GM23338 (cell line): ENCODE measurements around the gene TRMT2A. TPM values are rescaled to one million over a fixed set of nuclear protein-coding genes. Genes with fewer than 3 reads are reported as not detected.

Experiments
- ATAC-seq: fragments of 200-7000 bp; cut with Tn5 transposase; 3 replicates; pipeline ENCODE4 v1.9.1; 2020
- DNase-seq: peaks from one replicate; pipeline ENCODE4 v3.0.0-alpha.2; 2015; ENCODE audit warnings: low spot score
- H2AFZ ChIP-seq: fragments of 200-600 bp; sonication (generic); 2 replicates; pipeline ENCODE4 v1.8.0; 2016; ENCODE audit warnings: antibody characterized with exemption, mild to moderate bottlenecking, moderate library complexity
- H3F3A ChIP-seq: fragments of 200-600 bp; sonication (generic); replicated peaks from 2 replicates; pipeline ENCODE4 v1.8.0; 2017; ENCODE audit warnings: antibody characterized with exemption, mixed run types, low read depth
- H3K27ac ChIP-seq: fragments of 200-600 bp; sonication (generic); 2 replicates; pipeline ENCODE4 v1.6.1; 2016; ENCODE audit warnings: low read depth
- H3K27me3 ChIP-seq: fragments of 200-600 bp; sonication (generic); 2 replicates; pipeline ENCODE4 v1.8.0; 2016; ENCODE audit warnings: mild to moderate bottlenecking, mixed run types, moderate library complexity; ENCODE audit not compliant: insufficient read depth
- H3K36me3 ChIP-seq: fragments of 200-600 bp; sonication (generic); 2 replicates; pipeline ENCODE4 v1.8.0; 2016; ENCODE audit warnings: mild to moderate bottlenecking; ENCODE audit not compliant: insufficient read depth
- H3K4me1 ChIP-seq: fragments of 200-600 bp; sonication (generic); 2 replicates; pipeline ENCODE4 v1.8.0; 2016; ENCODE audit warnings: mild to moderate bottlenecking, moderate library complexity; ENCODE audit not compliant: insufficient read depth
- H3K4me2 ChIP-seq: fragments of 200-600 bp; sonication (generic); 2 replicates; pipeline ENCODE4 v1.7.1; 2017; ENCODE audit warnings: mixed run types
- H3K4me3 ChIP-seq: fragments of 200-600 bp; sonication (generic); 2 replicates; pipeline ENCODE4 v1.6.1; 2016; ENCODE audit warnings: mixed run types
- H3K79me2 ChIP-seq: fragments of 200-600 bp; sonication (generic); replicated peaks from 2 replicates; pipeline ENCODE4 v1.8.0; 2017; ENCODE audit warnings: mild to moderate bottlenecking; ENCODE audit not compliant: insufficient read depth
- H3K9me2 ChIP-seq: fragments of 200-600 bp; sonication (generic); 2 replicates; pipeline ENCODE4 v1.8.0; 2017; ENCODE audit not compliant: insufficient read depth
- H4K20me1 ChIP-seq: fragments of 200-600 bp; sonication (generic); replicated peaks from 2 replicates; pipeline ENCODE4 v1.8.0; 2017; ENCODE audit warnings: mild to moderate bottlenecking; ENCODE audit not compliant: insufficient read depth
- H3K27ac Mint-ChIP-seq: 2 replicates; pipeline ENCODE4 v1.8.0; 2020; ENCODE audit warnings: inconsistent platforms, mild to moderate bottlenecking, moderate library complexity, mixed read lengths
- H3K27me3 Mint-ChIP-seq: 3 replicates; pipeline ENCODE4 v1.8.0; 2022; ENCODE audit warnings: low read depth, mild to moderate bottlenecking, moderate library complexity, mixed read lengths, inconsistent platforms; ENCODE audit not compliant: insufficient read depth, poor library complexity
- H3K36me3 Mint-ChIP-seq: 3 replicates; pipeline ENCODE4 v1.8.0; 2021; ENCODE audit warnings: low read depth, mild to moderate bottlenecking, inconsistent platforms, moderate library complexity, mixed read lengths
- H3K4me1 Mint-ChIP-seq: 3 replicates; pipeline ENCODE4 v1.8.0; 2020; ENCODE audit warnings: mild to moderate bottlenecking, inconsistent platforms, mixed read lengths
- H3K4me3 Mint-ChIP-seq: 3 replicates; pipeline ENCODE4 v1.8.0; 2021; ENCODE audit warnings: moderate library complexity, mild to moderate bottlenecking, inconsistent platforms, mixed read lengths
- H3K9me3 Mint-ChIP-seq: 3 replicates; pipeline ENCODE4 v1.8.0; 2020; ENCODE audit warnings: moderate library complexity, mild to moderate bottlenecking, inconsistent platforms, mixed read lengths
- CREB1 ChIP-seq: fragments of 250-450 bp; sonication (Bioruptor Pico); IDR thresholded peaks from 2 replicates; pipeline ENCODE4 v1.5.0; 2020; ENCODE audit warnings: low read depth, mild to moderate bottlenecking, moderate library complexity
- EZH2 ChIP-seq: fragments of 200-600 bp; sonication (generic); IDR thresholded peaks from one replicate; pipeline ENCODE4 v1.8.0; 2017; ENCODE audit warnings: antibody characterized with exemption, mild to moderate bottlenecking, low read depth; ENCODE audit not compliant: unreplicated experiment
- EZH2phosphoT487 ChIP-seq: fragments of 200-600 bp; sonication (generic); IDR thresholded peaks from one replicate; pipeline ENCODE4 v1.8.1; 2018; ENCODE audit warnings: antibody characterized with exemption; ENCODE audit not compliant: unreplicated experiment
- JUNB ChIP-seq: IDR thresholded peaks from one replicate; pipeline ENCODE4 v1.6.1; 2016; ENCODE audit warnings: antibody characterized with exemption; ENCODE audit not compliant: unreplicated experiment
- NANOG ChIP-seq: IDR thresholded peaks from 2 replicates; pipeline ENCODE4 v1.6.1; 2016; ENCODE audit warnings: antibody characterized with exemption, borderline replicate concordance
- POLR2AphosphoS5 ChIP-seq: IDR thresholded peaks from 2 replicates; pipeline ENCODE4 v1.6.1; 2016; ENCODE audit warnings: antibody characterized with exemption, low read depth
- STAT1 ChIP-seq: IDR thresholded peaks from one replicate; pipeline ENCODE4 v1.6.1; 2016; ENCODE audit warnings: antibody characterized with exemption; ENCODE audit not compliant: unreplicated experiment
- ZNF114 ChIP-seq: fragments of 250-450 bp; sonication (Bioruptor Pico); IDR thresholded peaks from 2 replicates; pipeline ENCODE4 v1.5.0; 2020; ENCODE audit warnings: mild to moderate bottlenecking, moderate library complexity
- ZNF331 ChIP-seq: fragments of 250-450 bp; sonication (Bioruptor Pico); IDR thresholded peaks from 2 replicates; pipeline ENCODE4 v1.5.0; 2020; ENCODE audit warnings: low read depth, mild to moderate bottlenecking, moderate library complexity
- polyA plus RNA-seq: library from polyadenylated mRNA; unstranded; fragments of >200 nt; fragmentation: Nextera tagmentation; extraction: Ambion mirVana; gene quantifications from 2 replicates; pipeline ENCODE4 v1.2.1, GENCODE V29; 2016
- total RNA-seq: library from RNA; depleted of rRNA; stranded (reverse); fragments of >200 nt; shearing (Covaris generic); gene quantifications from 2 replicates; pipeline ENCODE4 v1.2.3, GENCODE V29; 2014
- TF ChIP-seq, protein P1 (sequence below), 2 experiments: fragments of 200-600 bp in 1 of 2; sonication (generic) in 1 of 2; conservative IDR thresholded peaks; 2 replicates each; pipeline versions ENCODE4 v1.5.1 to v1.6.1; 2016 to 2017; ENCODE audit warnings: antibody characterized with exemption in 2 of 2, low read depth in 2 of 2, mild to moderate bottlenecking in 2 of 2, moderate library complexity in 1 of 2
- TF ChIP-seq, protein P2 (sequence below): IDR thresholded peaks from 2 replicates; pipeline ENCODE4 v1.6.1; 2016; ENCODE audit warnings: antibody characterized with exemption
- TF ChIP-seq, protein P3 (sequence below): IDR thresholded peaks from one replicate; pipeline ENCODE4 v1.6.1; 2018; ENCODE audit warnings: antibody characterized with exemption; ENCODE audit not compliant: unreplicated experiment
- TF ChIP-seq, protein P4 (sequence below): fragments of 250-450 bp; sonication (Bioruptor Pico); IDR thresholded peaks from 2 replicates; pipeline ENCODE4 v1.5.0; 2020; ENCODE audit warnings: mild to moderate bottlenecking, moderate library complexity

The TRMT2A gene
- total and polyA plus RNA-seq, 2 experiments from 2014 or later: 41.3 to 61.3 TPM

DNA sequence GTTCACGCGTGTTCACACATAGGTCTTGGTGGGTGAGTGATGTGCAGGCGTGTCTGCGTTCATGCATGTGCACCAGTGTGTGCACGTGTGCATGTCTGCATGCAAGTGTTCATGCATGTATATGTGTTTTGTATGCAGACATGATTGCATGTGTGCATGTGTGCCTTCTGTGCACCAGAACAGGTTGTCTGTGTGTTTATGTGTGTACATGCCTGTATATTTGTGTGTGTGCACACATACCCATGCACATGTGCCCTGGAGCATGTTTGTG, 19.5 kb upstream of the TRMT2A start:
- no peak overlapping the region for H2AFZ ChIP-seq
- H3K9me3 Mint-ChIP-seq: no peaks in the 10 kb centered on the region

More for the DNA sequence above, 19.5 kb upstream of the TRMT2A start:
- Mint-ChIP-seq H3K27me3 (peaks cover 14% of the 10 kb centered on the region), H3K4me1 (peaks cover 2% of the 10 kb centered on the region; the same call in 1 of the 3 replicates), H3K36me3 (no peaks in the 10 kb centered on the region), H3K27ac (no peak overlapping the region), H3K4me3 (no peak overlapping the region)
- Histone ChIP-seq H3F3A (no peaks in the 10 kb centered on the region), H3K9me2 (no peaks in the 10 kb centered on the region), H3K27ac (no peak overlapping the region), H3K4me2 (no peak overlapping the region), H4K20me1 (no peaks in the 10 kb centered on the region; the same call in 1 of the 2 replicates), H3K79me2 (peaks cover 35% of the 10 kb centered on the region), H3K36me3 (no peaks in the 10 kb centered on the region), H3K27me3 (no peaks in the 10 kb centered on the region), H3K4me3 (no peak overlapping the region), H3K4me1 (no peaks in the 10 kb centered on the region; the same call in 1 of the 2 replicates)
- TF ChIP-seq, protein P1, sequence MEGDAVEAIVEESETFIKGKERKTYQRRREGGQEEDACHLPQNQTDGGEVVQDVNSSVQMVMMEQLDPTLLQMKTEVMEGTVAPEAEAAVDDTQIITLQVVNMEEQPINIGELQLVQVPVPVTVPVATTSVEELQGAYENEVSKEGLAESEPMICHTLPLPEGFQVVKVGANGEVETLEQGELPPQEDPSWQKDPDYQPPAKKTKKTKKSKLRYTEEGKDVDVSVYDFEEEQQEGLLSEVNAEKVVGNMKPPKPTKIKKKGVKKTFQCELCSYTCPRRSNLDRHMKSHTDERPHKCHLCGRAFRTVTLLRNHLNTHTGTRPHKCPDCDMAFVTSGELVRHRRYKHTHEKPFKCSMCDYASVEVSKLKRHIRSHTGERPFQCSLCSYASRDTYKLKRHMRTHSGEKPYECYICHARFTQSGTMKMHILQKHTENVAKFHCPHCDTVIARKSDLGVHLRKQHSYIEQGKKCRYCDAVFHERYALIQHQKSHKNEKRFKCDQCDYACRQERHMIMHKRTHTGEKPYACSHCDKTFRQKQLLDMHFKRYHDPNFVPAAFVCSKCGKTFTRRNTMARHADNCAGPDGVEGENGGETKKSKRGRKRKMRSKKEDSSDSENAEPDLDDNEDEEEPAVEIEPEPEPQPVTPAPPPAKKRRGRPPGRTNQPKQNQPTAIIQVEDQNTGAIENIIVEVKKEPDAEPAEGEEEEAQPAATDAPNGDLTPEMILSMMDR (conservative IDR thresholded peaks at IDR 0.05; ENCODE audit: low read depth in 2 of 2): no peak
- TF ChIP-seq, protein P2, sequence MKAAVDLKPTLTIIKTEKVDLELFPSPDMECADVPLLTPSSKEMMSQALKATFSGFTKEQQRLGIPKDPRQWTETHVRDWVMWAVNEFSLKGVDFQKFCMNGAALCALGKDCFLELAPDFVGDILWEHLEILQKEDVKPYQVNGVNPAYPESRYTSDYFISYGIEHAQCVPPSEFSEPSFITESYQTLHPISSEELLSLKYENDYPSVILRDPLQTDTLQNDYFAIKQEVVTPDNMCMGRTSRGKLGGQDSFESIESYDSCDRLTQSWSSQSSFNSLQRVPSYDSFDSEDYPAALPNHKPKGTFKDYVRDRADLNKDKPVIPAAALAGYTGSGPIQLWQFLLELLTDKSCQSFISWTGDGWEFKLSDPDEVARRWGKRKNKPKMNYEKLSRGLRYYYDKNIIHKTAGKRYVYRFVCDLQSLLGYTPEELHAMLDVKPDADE: no peak
- TF ChIP-seq EZH2 (no peak), CREB1 (CRISPR knock-in tag) (no peak), STAT1 (no peak), EZH2phosphoT487 (no peak), JUNB (no peak), POLR2AphosphoS5 (no peak), ZNF114 (CRISPR knock-in tag) (no peak), NANOG (no peak), ZNF331 (CRISPR knock-in tag) (no peak)
- TF ChIP-seq, protein P3, sequence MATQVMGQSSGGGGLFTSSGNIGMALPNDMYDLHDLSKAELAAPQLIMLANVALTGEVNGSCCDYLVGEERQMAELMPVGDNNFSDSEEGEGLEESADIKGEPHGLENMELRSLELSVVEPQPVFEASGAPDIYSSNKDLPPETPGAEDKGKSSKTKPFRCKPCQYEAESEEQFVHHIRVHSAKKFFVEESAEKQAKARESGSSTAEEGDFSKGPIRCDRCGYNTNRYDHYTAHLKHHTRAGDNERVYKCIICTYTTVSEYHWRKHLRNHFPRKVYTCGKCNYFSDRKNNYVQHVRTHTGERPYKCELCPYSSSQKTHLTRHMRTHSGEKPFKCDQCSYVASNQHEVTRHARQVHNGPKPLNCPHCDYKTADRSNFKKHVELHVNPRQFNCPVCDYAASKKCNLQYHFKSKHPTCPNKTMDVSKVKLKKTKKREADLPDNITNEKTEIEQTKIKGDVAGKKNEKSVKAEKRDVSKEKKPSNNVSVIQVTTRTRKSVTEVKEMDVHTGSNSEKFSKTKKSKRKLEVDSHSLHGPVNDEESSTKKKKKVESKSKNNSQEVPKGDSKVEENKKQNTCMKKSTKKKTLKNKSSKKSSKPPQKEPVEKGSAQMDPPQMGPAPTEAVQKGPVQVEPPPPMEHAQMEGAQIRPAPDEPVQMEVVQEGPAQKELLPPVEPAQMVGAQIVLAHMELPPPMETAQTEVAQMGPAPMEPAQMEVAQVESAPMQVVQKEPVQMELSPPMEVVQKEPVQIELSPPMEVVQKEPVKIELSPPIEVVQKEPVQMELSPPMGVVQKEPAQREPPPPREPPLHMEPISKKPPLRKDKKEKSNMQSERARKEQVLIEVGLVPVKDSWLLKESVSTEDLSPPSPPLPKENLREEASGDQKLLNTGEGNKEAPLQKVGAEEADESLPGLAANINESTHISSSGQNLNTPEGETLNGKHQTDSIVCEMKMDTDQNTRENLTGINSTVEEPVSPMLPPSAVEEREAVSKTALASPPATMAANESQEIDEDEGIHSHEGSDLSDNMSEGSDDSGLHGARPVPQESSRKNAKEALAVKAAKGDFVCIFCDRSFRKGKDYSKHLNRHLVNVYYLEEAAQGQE: no peak
- TF ChIP-seq, protein P4, sequence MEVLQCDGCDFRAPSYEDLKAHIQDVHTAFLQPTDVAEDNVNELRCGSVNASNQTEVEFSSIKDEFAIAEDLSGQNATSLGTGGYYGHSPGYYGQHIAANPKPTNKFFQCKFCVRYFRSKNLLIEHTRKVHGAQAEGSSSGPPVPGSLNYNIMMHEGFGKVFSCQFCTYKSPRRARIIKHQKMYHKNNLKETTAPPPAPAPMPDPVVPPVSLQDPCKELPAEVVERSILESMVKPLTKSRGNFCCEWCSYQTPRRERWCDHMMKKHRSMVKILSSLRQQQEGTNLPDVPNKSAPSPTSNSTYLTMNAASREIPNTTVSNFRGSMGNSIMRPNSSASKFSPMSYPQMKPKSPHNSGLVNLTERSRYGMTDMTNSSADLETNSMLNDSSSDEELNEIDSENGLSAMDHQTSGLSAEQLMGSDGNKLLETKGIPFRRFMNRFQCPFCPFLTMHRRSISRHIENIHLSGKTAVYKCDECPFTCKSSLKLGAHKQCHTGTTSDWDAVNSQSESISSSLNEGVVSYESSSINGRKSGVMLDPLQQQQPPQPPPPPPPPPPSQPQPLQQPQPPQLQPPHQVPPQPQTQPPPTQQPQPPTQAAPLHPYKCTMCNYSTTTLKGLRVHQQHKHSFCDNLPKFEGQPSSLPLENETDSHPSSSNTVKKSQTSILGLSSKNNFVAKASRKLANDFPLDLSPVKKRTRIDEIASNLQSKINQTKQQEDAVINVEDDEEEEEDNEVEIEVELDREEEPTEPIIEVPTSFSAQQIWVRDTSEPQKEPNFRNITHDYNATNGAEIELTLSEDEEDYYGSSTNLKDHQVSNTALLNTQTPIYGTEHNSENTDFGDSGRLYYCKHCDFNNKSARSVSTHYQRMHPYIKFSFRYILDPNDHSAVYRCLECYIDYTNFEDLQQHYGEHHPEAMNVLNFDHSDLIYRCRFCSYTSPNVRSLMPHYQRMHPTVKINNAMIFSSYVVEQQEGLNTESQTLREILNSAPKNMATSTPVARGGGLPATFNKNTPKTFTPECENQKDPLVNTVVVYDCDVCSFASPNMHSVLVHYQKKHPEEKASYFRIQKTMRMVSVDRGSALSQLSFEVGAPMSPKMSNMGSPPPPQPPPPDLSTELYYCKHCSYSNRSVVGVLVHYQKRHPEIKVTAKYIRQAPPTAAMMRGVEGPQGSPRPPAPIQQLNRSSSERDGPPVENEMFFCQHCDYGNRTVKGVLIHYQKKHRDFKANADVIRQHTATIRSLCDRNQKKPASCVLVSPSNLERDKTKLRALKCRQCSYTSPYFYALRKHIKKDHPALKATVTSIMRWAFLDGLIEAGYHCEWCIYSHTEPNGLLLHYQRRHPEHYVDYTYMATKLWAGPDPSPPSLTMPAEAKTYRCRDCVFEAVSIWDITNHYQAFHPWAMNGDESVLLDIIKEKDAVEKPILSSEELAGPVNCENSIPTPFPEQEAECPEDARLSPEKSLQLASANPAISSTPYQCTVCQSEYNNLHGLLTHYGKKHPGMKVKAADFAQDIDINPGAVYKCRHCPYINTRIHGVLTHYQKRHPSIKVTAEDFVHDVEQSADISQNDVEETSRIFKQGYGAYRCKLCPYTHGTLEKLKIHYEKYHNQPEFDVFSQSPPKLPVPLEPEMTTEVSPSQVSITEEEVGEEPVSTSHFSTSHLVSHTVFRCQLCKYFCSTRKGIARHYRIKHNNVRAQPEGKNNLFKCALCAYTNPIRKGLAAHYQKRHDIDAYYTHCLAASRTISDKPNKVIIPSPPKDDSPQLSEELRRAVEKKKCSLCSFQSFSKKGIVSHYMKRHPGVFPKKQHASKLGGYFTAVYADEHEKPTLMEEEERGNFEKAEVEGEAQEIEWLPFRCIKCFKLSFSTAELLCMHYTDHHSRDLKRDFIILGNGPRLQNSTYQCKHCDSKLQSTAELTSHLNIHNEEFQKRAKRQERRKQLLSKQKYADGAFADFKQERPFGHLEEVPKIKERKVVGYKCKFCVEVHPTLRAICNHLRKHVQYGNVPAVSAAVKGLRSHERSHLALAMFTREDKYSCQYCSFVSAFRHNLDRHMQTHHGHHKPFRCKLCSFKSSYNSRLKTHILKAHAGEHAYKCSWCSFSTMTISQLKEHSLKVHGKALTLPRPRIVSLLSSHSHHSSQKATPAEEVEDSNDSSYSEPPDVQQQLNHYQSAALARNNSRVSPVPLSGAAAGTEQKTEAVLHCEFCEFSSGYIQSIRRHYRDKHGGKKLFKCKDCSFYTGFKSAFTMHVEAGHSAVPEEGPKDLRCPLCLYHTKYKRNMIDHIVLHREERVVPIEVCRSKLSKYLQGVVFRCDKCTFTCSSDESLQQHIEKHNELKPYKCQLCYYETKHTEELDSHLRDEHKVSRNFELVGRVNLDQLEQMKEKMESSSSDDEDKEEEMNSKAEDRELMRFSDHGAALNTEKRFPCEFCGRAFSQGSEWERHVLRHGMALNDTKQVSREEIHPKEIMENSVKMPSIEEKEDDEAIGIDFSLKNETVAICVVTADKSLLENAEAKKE (CRISPR knock-in tag): no peak
- no peak for ATAC-seq
- no peak for DNase-seq
